Measurements from ENCODE around the gene AGPAT4. TPM values are rescaled to one million over a fixed set of nuclear protein-coding genes. Genes with fewer than 3 reads are reported as not detected.

The AGPAT4 gene
- total RNA-seq (2022) (9.2 and 12.0 TPM in 2 replicates), Bru-seq, nascent RNA (percentile 59 among the genes with signal in this experiment), BruChase-seq, experiment 1, labeled RNA remaining after a 2-hour chase (percentile 57 among the genes with signal in this experiment), BruChase-seq, experiment 2, labeled RNA remaining after a 6-hour chase (percentile 54 among the genes with signal in this experiment)
- long read RNA-seq, full-length matches to known transcripts = 1 of 5 reads
- long read RNA-seq, partial matches to known transcripts = 0 of 5 reads
- long read RNA-seq, other reads (novel, unspliced or antisense) = 4 of 5 reads

- POLR2A ChIA-PET = interaction anchor here (0.6 to 1.0 kb wide), 4 partner anchors 28 to 81 kb away, joined by 3 to 7 read pairs (median 4); no protein-coding TSS in a partner anchor
- peak; percentile 73 to 75 for DNase-seq
- Mint-ChIP-seq H3K9me3 (ENCODE audit: unreplicated experiment) (no peaks in the 10 kb centered on the region), H3K27ac (ENCODE audit: unreplicated experiment) (peak within 1 kb of the TSS; percentile 91), H3K36me3 (ENCODE audit: insufficient read depth, unreplicated experiment) (peaks cover 10% of the 10 kb centered on the region), H3K4me1 (ENCODE audit: low read depth, unreplicated experiment) (peaks cover 18% of the 10 kb centered on the region), H3K27me3 (ENCODE audit: insufficient read depth, unreplicated experiment) (no peaks in the 10 kb centered on the region), H3K4me3 (ENCODE audit: unreplicated experiment) (peak within 1 kb of the TSS; percentile 95)
- CTCF ChIA-PET = interaction anchor here (1.1 to 1.8 kb wide), 2 partner anchors 80 to 97 kb away, joined by 5 to 8 read pairs; no protein-coding TSS in a partner anchor
- TSS peak; percentile 59 for BruUV-seq (replicated peaks)
- Histone ChIP-seq H3K9me3 (no peaks in the 10 kb centered on the region), H3K4me1 (peaks cover 8% of the 10 kb centered on the region), H3K36me3 (ENCODE audit: control insufficient read depth, insufficient read depth, low read length) (no peaks in the 10 kb centered on the region), H3K27me3 (replicated peaks; ENCODE audit: control insufficient read depth, insufficient read depth, low read length) (no peaks in the 10 kb centered on the region), H3K4me3 (ENCODE audit: low read depth, low read length) (peak within 1 kb of the TSS; percentile 45)
- intact Hi-C loops (cut with micrococcal nuclease; ENCODE audit: unreplicated experiment) = loop anchor here (1.0 to 5.0 kb wide), 3 partner anchors 45 to 132 kb away; no protein-coding TSS in a partner anchor
- no peak for TF ChIP-seq CTCF (IDR thresholded peaks at IDR 0.05; ENCODE audit: insufficient read depth in 1 of 2, low read depth in 1 of 2, low read length in 1 of 2, severe bottlenecking in 1 of 2, unreplicated experiment in 1 of 2)
Observed at GRCh38 chr6:161273752-161274487, at the start of gene AGPAT4. Gene AGPAT4, minus strand, starts transcription at chr6:161274061. Its CDS starts 41,848 bp downstream, at chr6:161232213.

GRCh38 chr6:161319231-161319630, 45.4 kb upstream of the AGPAT4 start:
- Mint-ChIP-seq H3K36me3 (ENCODE audit: insufficient read depth, unreplicated experiment) (no peaks in the 10 kb centered on the region), H3K9me3 (ENCODE audit: unreplicated experiment) (peaks cover 21% of the 10 kb centered on the region), H3K4me3 (ENCODE audit: unreplicated experiment) (no peak overlapping the region), H3K27me3 (ENCODE audit: insufficient read depth, unreplicated experiment) (no peaks in the 10 kb centered on the region), H3K27ac (ENCODE audit: unreplicated experiment) (no peak overlapping the region), H3K4me1 (ENCODE audit: low read depth, unreplicated experiment) (no peaks in the 10 kb centered on the region)
- H3K9me3 ChIP-seq = peaks cover 3% of the 10 kb centered on the region; the same call in 1 of the 2 replicates
- intact Hi-C loops (cut with micrococcal nuclease; ENCODE audit: unreplicated experiment) = no loop called here
- CTCF ChIA-PET = no interaction called here
- POLR2A ChIA-PET = no interaction called here
- H3K27me3 ChIP-seq (replicated peaks; ENCODE audit: control insufficient read depth, insufficient read depth, low read length) = no peaks in the 10 kb centered on the region
- no peak for DNase-seq
- no peak overlapping the region for H3K4me3 ChIP-seq (ENCODE audit: low read depth, low read length)
- H3K4me1 ChIP-seq = no peaks in the 10 kb centered on the region
- no peaks in the 10 kb centered on the region for H3K36me3 ChIP-seq (ENCODE audit: control insufficient read depth, insufficient read depth, low read length)
- no peak for TF ChIP-seq CTCF (IDR thresholded peaks at IDR 0.05; ENCODE audit: insufficient read depth in 1 of 2, low read depth in 1 of 2, low read length in 1 of 2, severe bottlenecking in 1 of 2, unreplicated experiment in 1 of 2)
- BruUV-seq (replicated peaks) = no TSS peak

GRCh38 chr6:161318456-161318855, 44.6 kb upstream of the AGPAT4 start:
- ChIA-PET CTCF (no interaction called here), POLR2A (no interaction called here)
- H3K4me3 ChIP-seq (ENCODE audit: low read depth, low read length) = no peak overlapping the region
- TF ChIP-seq CTCF (IDR thresholded peaks at IDR 0.05; ENCODE audit: insufficient read depth in 1 of 2, low read depth in 1 of 2, low read length in 1 of 2, severe bottlenecking in 1 of 2, unreplicated experiment in 1 of 2) = no peak
- H3K4me1 ChIP-seq = no peaks in the 10 kb centered on the region
- intact Hi-C loops (cut with micrococcal nuclease; ENCODE audit: unreplicated experiment) = no loop called here
- Mint-ChIP-seq H3K4me1 (ENCODE audit: low read depth, unreplicated experiment) (no peaks in the 10 kb centered on the region), H3K36me3 (ENCODE audit: insufficient read depth, unreplicated experiment) (no peaks in the 10 kb centered on the region), H3K4me3 (ENCODE audit: unreplicated experiment) (no peak overlapping the region), H3K27ac (ENCODE audit: unreplicated experiment) (no peak overlapping the region), H3K9me3 (ENCODE audit: unreplicated experiment) (peaks cover 19% of the 10 kb centered on the region), H3K27me3 (ENCODE audit: insufficient read depth, unreplicated experiment) (no peaks in the 10 kb centered on the region)
- no peaks in the 10 kb centered on the region for H3K27me3 ChIP-seq (replicated peaks; ENCODE audit: control insufficient read depth, insufficient read depth, low read length)
- no peak for DNase-seq
- BruUV-seq (replicated peaks) = no TSS peak
- no peaks in the 10 kb centered on the region for H3K36me3 ChIP-seq (ENCODE audit: control insufficient read depth, insufficient read depth, low read length)
- peaks cover 2% of the 10 kb centered on the region; the same call in 1 of the 2 replicates for H3K9me3 ChIP-seq
